HCEC 1CT (cell line): ENCODE data around the gene KLF17.
A peak's percentile ranks its signal among the peaks of the same experiment; 100 is the strongest.

Experiments used
- DNase-seq: peaks from one replicate; pipeline ENCODE4 v3.0.0-alpha.2; 2017

KLF17 gene, protein sequence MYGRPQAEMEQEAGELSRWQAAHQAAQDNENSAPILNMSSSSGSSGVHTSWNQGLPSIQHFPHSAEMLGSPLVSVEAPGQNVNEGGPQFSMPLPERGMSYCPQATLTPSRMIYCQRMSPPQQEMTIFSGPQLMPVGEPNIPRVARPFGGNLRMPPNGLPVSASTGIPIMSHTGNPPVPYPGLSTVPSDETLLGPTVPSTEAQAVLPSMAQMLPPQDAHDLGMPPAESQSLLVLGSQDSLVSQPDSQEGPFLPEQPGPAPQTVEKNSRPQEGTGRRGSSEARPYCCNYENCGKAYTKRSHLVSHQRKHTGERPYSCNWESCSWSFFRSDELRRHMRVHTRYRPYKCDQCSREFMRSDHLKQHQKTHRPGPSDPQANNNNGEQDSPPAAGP

DNA sequence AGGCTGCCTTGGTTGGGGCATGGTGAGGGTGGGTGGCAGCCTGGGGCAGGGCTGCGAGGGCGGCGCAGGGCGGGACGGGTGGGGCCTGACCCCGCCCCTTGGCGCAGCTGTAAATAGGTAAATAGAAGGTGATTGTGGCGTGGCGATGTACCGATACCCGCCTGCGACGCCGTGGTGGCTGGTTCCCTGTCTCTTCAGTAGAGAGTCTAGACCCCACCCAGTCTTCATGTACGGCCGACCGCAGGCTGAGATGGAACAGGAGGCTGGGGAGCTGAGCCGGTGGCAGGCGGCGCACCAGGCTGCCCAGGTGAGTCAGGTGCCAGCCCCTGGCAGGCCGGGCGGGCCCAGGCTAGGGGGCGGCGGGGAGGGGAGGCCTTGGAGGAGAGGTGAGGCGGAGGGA is at the start of gene KLF17:
Gene KLF17 (plus strand): TSS at position 140 of the 400 bp plus-strand sequence. CDS start 87 bp downstream, at position 227.
- no peak for DNase-seq

DNA sequence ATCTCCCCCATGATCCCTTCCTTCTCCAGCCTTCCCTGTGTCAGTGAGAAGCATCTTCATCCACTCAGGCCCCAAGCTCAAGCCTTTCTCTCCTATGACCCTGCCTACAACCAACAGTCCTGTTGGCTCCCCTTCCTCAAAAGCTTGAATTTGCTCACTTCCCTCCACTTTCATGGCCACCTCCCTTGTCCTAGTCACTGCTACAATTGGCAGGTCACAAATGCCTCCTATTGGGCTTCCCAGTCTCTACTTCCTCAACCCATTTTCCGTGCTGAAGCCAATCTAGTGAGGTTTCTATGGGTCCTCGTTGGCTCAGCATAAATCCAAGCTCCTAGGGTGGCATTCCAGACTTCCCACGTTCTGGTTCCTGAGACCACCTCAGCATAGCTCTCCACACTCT is 47.2 kb upstream of the KLF17 start:
- DNase-seq = no peak

DNA sequence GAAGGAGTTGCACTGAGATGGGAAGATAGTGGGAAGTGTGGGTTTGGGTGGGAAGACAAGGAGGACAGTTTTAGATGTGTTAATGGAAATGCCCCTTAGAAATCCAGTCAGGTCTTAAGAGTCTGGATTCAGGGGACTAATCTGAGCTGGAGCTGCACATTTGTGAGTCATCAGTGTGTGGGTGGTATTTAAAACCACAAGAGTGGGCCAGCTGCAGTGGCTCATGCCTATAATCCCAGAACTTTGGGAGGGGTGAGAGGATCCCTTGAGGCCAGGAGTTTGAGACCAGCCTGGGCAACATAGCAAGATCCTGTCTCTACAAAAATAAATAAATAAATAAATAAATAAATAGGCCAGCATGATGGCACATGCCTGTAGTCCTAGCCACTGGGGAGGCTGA is 46.4 kb upstream of the KLF17 start:
- peak; percentile 91 for DNase-seq

DNA sequence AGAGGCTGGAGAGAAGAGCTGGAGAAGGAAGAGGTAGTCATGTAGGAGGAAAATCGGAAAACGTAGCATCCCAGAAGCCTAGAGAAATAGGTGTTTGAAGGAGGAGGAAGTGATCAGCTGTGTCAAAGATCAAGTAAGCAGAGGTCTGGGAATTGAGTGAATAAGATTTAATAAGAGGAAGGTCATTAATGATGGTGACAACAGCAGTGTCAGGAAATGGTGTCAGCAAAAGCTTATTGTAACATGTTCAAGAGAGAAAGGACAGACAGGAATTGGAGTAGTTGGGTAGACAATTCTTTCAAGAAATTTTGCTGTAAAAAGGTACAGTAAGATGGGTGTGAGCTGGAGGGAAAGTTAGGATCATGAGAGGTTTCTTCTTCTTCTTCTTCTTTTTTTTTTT is 45.8 kb upstream of the KLF17 start:
- DNase-seq = no peak

DNA sequence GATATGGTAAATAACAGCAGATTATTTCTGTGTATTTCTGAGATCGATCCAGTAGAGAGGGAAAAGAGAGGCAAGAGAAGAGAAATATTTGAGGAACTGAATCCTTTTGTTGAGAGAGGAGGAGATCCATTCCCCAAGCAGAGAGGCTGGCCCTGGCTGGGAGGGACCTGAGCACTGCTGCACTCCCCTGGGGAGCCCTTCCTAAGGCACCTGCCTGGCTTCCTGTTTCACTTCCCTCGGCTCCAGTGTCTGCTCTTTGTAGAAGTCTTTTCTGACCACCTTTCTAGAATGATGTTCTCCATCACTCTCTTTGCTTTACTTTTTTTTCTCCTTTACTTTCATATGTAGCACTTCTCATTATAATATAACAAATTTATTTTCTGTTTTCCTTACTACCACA is 45.1 kb upstream of the KLF17 start:
- DNase-seq = no peak

DNA sequence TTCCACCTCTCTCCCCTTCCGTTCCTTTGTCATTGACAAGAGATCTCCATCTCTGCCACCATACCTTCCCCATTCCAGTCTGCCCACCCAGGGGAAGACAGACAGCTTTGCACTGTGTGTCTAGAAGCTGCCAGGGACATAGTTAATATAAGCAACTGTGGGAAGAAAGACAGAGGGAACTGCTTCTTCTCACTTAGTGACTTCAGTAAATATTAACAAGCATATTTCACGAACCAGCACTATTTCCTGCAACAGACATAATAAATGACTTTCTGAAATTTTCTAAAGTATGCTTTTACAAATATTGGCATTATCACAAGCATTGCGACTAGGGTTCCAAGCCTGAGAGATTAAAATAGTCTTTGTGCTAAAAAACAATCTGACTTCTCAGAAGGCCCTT is 44.2 kb upstream of the KLF17 start:
- no peak for DNase-seq

DNA sequence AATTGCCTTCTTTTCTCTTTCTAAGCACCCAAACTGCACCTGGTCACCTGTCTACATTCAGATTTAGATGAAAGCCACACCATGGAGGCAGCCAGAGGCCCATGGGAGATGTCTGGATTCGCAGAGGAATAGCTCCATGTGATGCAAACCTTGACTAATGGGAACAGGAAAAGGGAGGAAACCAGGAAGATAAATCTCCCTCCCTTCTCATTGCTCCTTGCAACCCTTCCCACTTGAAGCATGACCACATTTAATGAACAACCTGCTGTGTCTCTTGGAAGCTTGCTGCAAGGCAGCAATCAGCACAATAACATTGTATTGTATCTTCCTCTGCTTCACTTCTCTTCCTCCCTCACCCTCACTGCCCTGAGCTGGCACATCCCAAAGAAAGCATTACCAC is 42.6 kb upstream of the KLF17 start:
- DNase-seq = no peak

DNA sequence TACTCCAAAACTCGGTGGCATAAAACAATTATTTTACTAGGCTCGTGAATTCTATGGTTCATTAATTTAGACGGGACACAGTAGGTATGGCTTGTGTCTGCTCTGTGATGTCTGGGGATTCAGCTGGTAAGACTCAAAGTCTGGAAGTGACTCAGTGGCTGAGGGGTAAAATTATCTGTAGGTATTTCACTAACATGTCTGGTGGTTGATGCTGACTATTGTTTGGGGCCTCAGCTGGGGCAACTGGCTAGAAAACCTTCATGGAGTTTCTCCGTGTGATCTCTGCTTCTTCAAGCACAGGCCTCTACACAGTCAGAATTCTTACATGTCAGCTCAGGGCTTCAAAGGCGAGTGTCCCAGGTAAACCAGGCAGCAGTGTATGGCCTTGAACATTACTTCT is 41.2 kb upstream of the KLF17 start:
- no peak for DNase-seq

DNA sequence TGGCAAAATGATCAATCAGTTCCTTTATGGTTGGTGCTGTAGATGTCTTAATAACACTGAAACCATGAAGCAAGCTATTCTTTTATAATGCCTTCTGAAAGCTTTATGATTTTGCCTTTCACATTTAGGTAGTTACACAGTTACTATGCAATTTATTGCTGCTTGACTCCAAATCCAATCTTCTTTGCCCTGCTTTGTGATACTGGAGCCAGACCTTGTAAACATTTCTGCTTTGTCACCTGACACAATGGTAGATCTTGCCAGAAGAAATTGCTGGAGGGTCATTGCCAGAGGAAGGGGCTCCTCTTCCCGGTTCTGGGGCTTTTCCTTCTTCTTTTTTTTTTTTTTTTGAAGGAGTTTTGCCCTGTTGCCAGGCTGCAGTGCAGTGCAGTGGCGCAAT is 40.5 kb upstream of the KLF17 start:
- DNase-seq = no peak

DNA sequence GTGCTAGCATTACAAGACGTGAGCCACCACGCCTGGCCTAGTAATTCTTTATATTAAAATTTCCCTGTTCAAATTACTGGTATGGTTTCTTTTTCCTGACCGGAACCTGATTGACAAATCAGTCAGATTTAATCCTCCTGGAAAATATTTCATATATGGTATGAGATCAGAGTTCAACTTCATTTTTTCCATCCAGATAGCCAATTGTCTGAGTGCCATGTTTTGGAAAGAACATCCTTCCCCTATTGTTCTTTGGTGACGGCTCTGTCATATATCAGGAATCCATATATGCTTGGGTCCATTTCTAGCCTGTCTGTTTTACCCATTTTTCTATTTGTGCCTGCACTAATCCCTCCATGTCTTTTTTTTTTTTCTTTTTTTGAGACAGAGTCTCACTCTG is 39.1 kb upstream of the KLF17 start:
- DNase-seq = no peak

DNA sequence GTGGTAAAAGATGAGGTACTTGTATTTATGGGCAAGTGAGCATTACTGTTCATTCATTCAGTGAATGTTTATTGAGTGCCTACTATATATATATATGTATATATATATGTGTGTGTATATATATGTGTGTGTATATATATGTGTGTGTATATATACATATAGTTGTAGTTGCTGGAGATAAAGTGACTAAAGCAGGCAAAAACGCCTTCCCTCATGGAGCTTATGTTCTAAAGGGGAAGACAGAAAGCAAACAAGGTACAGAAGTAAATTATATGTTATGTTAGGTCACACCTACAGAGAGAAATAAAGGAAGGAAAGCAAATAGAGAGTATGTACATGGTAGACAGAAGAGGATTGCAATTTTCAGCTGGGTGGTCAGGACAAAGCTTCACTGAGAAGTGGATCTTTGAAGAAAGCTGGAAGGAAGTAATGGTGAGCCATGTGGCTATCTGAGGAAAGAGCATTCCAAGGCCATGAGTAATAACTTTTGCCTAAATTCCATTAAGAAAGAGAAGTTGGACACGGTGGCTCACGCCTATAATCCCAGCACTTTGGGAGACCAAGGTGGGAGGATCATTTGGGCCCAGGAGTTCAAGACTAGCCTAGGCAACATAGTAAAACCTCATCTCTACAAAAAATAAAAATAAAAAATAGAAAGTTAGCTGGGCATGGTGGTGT is 33.5 kb upstream of the KLF17 start:
- DNase-seq = peak; percentile 89

DNA sequence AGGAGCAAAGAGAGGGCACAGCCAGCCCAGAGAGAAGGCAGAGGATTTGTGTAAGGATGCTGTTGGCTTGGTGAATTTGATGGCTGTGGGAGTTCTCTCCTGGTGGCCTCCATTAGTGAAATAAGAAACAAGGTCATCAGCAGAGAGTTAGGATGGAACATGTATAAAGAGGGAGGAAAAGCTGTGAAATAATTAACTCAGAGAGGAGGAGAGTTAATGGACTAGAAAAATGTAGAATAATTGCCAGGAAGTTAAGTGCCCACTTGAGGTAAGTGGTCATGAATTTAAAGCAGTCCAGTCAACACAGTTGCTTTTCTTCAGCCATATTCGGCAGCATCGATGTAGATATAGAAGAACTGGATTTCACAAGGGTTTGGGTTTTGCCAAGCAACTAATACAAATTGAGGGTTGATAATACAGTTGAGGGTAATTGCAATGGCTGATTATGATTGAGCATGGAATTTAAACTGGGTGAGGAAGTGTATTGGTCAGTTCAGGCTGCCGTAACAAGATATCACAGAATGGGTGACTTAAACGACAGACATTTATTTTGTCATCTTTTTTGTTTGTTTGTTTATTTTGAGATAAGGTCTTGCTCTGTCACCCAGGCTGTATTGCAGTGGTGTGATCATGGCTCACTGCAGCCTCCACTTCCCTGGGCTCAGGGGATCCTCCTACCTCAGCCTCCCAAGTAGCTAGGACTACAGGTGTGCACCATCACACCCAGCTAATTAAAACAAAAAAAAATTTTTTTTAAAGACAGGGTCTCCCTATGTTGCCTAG is 31.7 kb upstream of the KLF17 start:
- no peak for DNase-seq

DNA sequence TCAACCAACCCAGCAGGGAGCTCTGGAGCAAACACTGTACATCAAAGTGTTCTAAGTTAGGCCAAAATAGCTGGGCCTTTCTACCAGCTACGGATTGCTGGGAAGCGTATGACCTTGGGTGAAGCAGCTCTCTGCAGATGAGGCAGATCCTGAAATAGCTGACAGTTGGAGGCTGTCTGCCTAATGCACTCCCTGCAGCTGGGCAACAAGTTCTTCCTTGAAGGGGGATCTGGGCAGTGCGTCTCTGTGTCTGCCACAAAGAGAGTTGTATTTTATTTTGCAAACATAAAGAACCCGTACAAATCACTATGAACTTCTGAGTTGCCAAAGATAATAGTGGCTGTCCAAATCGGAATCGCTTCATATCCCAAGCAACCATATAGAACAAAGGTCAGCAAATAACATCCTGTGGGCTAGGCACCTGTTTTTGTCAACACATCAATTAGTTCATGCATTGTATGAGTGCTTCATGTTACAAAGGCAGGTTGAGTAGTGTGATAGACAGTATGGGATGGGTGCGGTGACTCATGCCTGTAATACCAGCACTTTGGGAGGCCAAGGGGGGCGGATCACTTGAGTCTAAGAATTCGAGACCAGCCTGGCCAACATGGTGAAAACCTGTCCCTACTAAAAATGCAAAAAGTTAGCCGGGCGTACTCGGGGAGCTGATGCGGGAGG is 29.1 kb upstream of the KLF17 start:
- peak; percentile 17 for DNase-seq

DNA sequence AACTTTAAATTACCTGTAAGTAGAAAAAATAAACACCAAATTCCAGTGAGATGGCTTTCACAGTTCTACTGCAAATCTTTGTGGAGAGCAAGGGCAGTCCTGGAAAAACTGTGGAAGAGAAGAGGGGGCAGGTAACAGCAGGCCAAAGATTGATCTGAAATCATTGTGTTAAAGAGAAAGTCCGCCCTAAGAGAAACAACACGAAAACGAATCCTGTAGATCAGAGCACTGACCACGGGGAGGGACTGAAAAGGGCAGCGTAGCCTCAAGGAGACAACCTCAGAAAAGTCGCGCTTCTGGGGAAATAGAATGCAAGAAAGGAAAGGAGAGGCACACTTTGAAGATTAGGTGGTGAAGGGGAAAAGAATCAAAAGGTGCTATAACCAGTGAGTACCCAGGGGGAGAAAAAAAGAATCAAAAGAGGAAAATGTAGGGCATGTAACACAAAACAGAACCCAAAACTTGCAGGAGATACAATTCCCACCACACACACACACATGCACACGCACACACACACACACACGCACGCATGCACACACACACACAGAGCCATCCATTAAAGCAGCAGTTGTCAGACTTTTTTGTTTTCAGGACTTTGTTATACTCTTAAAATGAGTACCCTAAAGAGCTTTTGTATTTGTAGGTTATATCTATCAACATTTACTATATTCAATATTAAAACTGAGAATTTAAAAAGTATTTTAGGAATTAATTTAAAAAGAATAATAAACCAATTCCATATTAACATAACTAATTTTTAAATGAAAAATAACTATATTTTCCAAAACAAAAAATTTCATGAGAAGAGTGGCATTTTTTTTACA is 28.0 kb upstream of the KLF17 start:
- DNase-seq = no peak

DNA sequence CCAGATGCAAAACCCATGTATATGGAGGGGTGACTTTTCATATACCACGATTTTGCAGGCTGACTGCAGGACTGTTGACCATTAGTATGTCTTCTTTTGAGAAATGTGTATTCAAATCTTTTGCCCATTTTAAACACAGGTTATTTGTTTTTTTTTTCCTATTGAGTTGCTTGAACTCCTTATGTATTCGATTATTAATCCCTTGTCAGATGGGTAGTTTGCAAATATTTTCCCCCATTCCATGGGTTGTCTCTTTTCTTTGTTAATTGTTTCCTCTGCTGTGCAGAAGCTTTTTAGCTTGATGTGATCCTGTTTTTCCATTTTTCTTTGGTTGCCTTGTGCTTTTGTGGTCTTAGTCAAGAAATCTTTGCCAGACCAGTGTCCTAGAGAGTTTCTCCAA is 24.6 kb upstream of the KLF17 start:
- no peak for DNase-seq

DNA sequence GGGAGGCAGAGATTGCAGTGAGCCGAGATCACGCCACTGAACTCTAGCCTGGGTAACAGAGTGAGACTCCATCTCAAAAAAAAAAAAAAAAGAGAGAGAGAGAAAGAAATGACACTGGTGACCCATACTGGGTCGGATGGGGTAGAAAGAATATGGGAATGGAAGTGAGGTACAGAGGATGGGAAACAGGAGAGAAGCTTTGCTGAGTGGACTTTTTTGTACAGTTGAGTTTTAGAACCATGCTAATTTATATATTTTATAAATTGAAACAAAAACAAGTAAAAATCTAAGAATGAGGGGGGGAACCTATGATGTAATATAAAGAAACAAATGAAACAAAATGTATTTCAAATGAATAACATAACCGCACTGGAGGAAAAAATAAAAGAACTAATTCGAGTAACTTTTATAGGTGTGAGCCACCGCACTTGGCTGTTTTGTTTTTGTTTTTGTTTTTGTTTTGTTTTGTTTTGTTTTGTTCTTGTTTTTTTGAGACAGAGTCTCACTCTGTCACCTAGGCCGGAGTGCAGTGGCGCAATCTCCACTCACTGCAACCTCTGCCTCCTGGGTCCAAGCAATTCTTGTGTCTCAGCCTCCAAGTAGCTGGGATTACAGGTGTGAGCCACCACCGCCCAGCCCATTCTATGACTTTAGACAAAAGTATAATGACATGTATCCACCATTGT is 18.3 kb upstream of the KLF17 start:
- DNase-seq = no peak

DNA sequence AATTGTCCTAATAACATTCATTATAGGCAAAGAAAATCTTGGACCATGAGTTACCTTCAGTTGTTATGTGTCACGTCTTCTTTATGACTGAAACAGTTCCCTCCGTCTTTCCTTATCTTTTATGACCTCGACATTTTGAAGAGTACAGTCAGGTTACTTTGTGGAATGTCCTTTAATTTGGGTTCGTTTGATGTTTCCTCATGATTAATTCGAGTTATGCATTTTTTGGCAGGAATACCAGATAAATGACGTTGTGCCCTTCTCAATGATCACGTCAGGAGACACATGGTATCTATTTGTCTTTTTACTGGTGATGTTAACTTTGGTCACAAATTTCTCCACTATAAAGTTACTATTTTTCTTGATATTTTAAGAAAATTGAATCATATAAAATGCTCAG is 17.3 kb upstream of the KLF17 start:
- DNase-seq = no peak

DNA sequence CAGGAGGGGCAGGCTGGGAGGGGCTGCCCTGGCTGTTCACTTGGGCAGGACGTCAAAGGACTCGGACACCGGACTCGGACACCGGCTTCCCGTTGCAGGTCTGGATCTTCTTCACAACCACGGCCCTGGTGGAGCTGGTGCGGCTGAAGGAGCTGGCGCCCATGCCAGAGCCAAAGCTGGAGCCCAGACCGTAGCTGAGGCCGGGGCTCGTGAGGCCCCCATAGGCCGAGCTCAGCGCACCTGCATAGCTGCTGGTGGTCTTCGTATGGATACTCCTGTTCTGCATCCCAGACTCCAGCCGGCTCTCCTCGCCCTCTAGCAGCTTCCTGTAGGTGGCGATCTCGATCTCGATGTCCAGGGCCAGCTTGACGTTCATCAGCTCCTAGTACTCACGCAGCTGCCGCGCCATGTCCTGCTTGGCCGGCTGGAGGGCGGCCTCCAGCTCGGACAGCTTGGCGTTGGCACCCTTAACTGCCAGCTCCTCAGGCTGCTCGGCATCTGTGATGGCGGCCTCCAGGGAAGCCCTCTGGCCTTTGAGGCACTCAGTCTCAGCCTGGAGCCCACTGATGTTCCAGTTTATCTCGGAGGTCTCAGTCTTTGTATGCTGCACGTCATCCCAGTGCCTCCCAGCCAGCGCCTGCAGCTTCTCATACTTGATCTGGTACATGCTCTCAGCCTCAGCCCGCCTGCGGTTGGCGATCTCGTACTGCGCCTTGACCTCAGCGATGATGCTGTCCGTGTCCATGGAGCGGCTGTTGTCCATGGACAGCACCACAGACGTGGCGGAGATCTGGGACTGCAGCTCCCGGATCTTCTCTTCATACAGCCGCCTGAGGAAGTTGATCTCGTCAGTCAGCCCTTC is 15.1 kb upstream of the KLF17 start:
- DNase-seq = no peak

DNA sequence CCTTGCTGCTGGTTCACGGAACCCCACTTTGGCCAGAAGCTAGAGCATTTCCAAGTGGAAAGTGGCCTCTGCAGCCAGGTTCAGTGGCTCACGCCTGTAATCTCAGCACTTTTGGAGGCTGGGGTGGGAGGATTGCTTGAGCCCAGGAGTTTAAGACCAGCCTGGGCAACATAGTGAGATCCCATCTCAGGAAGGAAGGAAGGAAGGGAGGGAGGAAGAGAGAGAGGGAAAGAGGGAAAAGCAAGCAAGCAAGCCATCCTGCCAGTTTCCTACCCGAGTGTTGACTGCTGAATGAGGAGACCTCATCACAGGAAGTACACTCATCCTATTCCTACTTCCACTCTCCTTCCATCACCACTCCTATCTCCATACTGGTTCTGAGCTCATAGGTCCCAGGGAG is 12.8 kb upstream of the KLF17 start:
- DNase-seq = no peak

DNA sequence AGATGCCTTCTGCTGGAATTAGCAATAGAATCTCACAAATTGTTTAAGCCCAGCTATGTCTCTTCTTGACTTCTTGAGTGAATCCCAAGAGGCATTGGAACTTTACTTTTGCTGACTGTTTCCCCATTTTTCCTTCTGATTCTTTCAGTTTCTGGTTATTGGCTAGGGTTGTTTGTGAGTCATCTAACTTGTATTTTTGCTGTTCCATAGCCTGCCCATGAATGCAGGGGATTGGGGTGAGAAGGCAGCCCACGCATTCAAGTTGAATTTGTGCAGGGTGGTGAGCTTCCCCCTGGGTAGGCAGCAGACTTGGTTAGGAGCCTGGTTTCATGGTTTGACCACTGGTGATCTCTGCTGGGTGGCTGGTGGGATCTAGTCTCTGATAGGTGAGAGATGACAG is 10.4 kb upstream of the KLF17 start:
- DNase-seq = peak; percentile 50

DNA sequence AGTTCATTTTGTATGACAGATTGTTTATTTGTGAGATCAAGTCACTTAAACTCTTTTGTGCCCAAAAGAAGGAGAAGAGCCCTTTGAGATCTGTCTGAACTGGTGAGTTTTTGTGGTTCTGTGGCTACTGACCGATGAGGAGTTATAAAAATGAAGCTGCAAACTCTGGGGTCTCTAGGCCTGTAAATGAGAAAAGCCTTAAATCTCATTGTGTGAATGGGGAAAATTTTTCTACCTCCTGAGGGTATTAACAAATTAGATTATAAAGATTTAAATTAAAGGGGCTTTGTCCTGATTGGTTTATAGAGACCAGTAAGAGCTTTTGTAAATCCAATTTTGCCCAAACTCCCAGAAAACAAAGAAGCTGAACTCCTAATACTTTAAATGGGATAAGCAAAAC is 9.7 kb upstream of the KLF17 start:
- DNase-seq = no peak
